Esophagus squamous epithelium (tissue), 4 donors: ENCODE data around the gene SREBF2.

ENCODE experiments used
- POLR2A ChIP-seq, 4 donors: fragments of 450-650 bp; IDR thresholded peaks; one replicate each; pipeline ENCODE4 v1.6.1; 2017; ENCODE audit warnings: antibody characterized with exemption in 4 of 4, mild to moderate bottlenecking in 4 of 4, moderate library complexity in 3 of 4
- TF ChIP-seq, protein P1 (sequence below), 6 experiments: fragments of 450-650 bp in 4 of 6; fragments of 200-600 bp in 2 of 6; sonication (generic) in 2 of 6; IDR thresholded peaks; one replicate each; pipeline ENCODE4 v1.5.1; 2016 to 2019; ENCODE audit warnings: antibody characterized with exemption in 6 of 6, mild to moderate bottlenecking in 4 of 6, moderate library complexity in 4 of 6

DNA sequence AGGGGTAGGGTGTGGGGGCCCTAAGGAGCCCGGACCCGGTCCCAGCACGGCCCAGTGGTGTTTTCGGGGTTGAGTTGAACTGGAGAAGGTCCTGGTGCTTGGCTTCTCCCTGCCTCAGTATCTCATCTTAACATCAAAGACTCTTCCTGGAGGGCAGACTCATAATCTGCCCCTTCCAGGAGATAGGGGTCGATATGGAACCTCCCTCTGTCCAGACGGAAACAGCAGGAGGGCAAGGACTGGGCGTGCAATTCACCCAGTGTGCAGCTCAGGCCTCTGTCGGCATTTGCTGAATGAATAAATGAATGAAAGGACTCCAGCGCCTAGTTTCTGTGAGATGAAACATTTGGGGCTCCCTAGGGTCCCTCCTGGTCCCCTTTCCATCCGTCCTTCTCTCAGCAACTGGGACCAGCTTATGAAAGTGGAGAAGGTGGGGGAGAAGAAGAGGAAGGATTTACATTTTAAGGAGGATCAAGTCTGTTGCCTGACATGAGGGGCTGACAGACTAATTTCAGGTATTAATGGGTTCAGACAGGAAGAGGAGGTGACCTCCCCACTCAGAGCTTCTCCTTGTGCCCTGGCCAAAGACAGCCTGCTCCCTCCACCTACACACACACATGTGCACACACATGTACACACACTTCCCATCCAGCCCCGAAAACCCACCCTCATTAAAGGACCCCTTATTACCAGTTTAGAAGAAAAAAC lies 83.0 kb downstream of the SREBF2 start:
- TF ChIP-seq, protein P1, sequence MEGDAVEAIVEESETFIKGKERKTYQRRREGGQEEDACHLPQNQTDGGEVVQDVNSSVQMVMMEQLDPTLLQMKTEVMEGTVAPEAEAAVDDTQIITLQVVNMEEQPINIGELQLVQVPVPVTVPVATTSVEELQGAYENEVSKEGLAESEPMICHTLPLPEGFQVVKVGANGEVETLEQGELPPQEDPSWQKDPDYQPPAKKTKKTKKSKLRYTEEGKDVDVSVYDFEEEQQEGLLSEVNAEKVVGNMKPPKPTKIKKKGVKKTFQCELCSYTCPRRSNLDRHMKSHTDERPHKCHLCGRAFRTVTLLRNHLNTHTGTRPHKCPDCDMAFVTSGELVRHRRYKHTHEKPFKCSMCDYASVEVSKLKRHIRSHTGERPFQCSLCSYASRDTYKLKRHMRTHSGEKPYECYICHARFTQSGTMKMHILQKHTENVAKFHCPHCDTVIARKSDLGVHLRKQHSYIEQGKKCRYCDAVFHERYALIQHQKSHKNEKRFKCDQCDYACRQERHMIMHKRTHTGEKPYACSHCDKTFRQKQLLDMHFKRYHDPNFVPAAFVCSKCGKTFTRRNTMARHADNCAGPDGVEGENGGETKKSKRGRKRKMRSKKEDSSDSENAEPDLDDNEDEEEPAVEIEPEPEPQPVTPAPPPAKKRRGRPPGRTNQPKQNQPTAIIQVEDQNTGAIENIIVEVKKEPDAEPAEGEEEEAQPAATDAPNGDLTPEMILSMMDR (IDR thresholded peaks at IDR 0.05), result no peak
- no peak for TF ChIP-seq POLR2A (IDR thresholded peaks at IDR 0.05)
